ENCODE measurements around the gene RAET1G. TPM values are rescaled to one million over a fixed set of nuclear protein-coding genes. Genes with fewer than 3 reads are reported as not detected.
"Not testable (repeated sequence)": the region's sequence is repeated elsewhere in the genome, so short reads cannot be mapped to it uniquely, and the experiment has no call there.

RAET1G gene
- total RNA-seq, 4 donors from 2014 or later = 0.34 to 5.5 (median 4.5) TPM; not detected in 1

DNA sequence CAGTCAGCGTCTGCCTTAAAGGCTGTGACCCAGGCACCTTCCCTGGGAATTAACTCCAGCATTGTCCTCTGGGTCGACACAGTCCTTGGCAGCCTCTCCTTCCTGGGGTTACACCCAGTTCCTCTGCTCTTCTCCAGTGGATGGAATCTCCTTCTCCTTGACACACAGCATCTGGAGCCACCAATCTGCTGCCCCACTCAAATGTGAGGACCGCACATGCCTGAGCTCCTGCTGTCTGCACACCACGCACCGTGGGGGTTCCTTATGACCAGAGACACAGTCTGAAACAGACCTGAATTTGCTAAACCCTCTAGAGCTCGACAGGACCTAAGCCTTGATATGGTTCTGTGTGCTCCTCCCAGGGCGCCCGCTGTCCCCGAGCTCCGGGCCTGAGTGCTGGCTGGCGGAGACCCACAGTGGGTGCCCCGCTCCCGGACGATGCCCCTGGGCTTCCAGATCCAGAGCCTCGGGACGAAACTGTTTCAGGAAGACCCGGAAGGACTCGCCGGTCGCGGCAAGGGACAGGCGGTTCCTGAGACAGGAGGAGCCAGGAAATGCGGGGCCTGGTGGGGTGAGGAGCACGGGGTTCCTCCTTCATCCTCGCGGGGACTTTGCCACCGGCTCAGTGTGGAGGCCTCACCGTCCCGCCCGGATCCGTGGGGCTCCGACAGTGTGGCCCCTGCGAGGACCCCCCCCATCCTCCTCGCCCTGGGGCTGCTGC is 2.5 kb upstream of the RAET1G start:
- WGBS, 2 donors = 6 to 11% methylated on average over 23 of the region's 34 CpGs
- peak in 1 of 2 donors; percentile 90 for DNase-seq (ENCODE audit: low spot score in 2 of 2)
- TF ChIP-seq POLR2A (IDR thresholded peaks at IDR 0.05) (no peak), CTCF (IDR thresholded peaks at IDR 0.05) (no peak)
- intact Hi-C loops (cut with DNase I; ENCODE audit: low total_unique reads) = loop anchor here (5.0 kb wide), 1 partner anchor 1043 kb away; no protein-coding TSS in a partner anchor
- H3K4me3 ChIP-seq (ENCODE audit: low read depth, poor library complexity, severe bottlenecking) = peak overlapping the region; percentile 11

- no peak overlapping the region for H3K4me3 ChIP-seq (ENCODE audit: low read depth, poor library complexity, severe bottlenecking)
- intact Hi-C loops (cut with DNase I; ENCODE audit: low total_unique reads) = loop anchor here (5.0 kb wide), 1 partner anchor 1043 kb away; no protein-coding TSS in a partner anchor
- no peak for DNase-seq (ENCODE audit: low spot score in 2 of 2)
- no peak for TF ChIP-seq CTCF (IDR thresholded peaks at IDR 0.05)
- TF ChIP-seq POLR2A (IDR thresholded peaks at IDR 0.05) = no peak
- 81 to 88% methylated on average over 4 of the region's 4 CpGs for WGBS, 2 donors
Observed at GRCh38 chr6:149924933-149925252, 2.0 kb upstream of the RAET1G start.

DNA sequence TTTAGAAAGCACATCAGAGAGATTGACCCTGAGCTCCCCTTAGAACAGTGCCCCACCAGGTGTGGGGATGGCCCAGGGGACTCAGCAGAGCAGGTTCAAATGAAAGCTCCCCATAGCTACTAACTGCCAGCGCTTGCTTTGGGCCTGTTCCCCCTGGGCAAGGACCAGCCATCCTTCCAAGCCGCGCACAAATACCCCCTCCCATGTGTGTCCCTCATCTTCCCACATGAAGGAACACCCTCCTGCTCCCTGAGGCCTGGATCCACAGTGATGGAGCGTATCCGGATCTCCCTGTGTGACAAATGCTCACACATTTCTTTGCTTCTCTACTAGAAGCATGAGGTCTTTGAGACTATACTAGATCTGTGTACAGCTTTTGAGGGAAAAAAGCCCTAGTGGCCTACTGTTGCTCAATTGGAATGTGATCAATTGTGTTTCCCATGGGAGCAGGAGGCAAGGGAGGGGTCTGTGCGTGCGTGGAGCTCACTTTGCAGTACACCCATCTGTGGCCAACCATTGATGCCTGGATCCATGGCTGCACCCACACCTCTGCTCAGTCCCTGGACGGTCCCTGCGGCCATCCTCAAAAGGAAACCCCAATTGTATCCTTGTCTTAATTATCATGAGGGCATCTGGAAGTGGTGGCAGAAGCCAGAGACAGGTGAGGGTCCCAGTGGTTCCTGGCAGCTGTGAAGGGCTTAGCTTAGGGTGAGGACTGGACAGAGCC is 1.4 kb upstream of the RAET1G start:
- no peak for TF ChIP-seq CTCF (IDR thresholded peaks at IDR 0.05)
- no peak for TF ChIP-seq POLR2A (IDR thresholded peaks at IDR 0.05)
- WGBS, 2 donors = 75 to 89% methylated on average over 9 of the region's 9 CpGs
- intact Hi-C loops (cut with DNase I; ENCODE audit: low total_unique reads) = no loop called here
- H3K4me3 ChIP-seq (ENCODE audit: low read depth, poor library complexity, severe bottlenecking) = no peak overlapping the region
- peak in 1 of 2 donors; percentile 82 for DNase-seq (ENCODE audit: low spot score in 2 of 2)

DNA sequence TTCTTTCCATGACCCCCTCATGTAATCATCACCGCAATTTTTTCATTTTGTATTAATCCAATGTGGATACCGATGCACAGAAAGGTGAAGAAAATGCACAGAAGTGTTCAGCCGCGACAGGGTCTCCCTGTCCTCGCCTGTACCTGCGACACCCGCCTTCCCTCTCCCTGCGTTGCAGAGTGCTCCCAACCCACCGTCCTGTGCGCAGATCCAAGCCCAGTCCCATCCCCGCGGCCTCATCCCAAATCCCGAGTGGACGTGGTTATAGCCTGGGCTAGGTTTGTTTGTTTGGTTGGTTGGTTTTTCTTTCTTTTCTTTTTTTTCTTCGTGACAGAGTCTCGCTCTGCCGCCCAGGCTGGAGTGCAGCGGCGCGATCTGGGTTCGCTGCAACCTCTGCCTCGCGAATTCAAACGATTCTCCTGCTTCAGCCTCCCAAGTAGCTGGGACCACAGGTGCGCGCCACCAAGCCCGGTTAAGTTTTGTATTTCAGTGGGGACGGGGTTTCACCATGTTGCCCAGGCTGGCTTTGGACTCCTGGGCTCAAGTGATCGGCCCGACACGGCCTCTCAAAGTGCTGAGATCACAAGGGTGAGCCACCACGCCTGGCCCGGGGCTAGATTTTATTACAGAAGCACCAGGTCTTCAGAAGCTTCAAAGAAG is 536 bp upstream of the RAET1G start:
- TF ChIP-seq POLR2A (IDR thresholded peaks at IDR 0.05) = no peak
- no peak for TF ChIP-seq CTCF (IDR thresholded peaks at IDR 0.05)
- intact Hi-C loops (cut with DNase I; ENCODE audit: low total_unique reads) = no loop called here
- peak overlapping the region; percentile 16 for H3K4me3 ChIP-seq (ENCODE audit: low read depth, poor library complexity, severe bottlenecking)
- peak in 1 of 2 donors; percentile 72 for DNase-seq (ENCODE audit: low spot score in 2 of 2)
- WGBS, 2 donors = 27 to 30% methylated on average over 33 of the region's 33 CpGs

DNA sequence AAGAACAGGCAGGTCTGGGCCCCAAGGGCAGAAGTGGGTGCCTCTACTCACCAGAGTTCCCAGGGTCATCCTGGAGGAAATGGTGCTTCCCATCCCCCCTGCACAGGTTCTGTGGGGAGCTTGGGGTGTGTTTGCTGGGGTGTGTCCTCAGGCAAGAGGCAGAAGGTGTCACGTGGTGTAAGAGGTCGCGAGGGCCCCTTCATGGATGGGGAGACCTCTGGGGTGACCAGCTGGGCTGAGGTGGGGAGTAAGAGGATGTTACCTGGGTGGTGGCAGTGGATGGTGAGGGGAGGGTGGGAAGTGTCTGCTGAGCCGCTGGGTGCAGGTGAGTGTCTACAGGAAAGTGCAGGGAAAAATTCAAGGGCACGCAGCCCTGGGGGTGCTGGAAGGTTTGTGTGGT is 830 bp downstream of the RAET1G start:
- 69 to 75% methylated on average over 5 of the region's 5 CpGs for WGBS, 2 donors
- intact Hi-C loops (cut with DNase I; ENCODE audit: low total_unique reads); DNase-seq (ENCODE audit: low spot score in 2 of 2); H3K4me3 ChIP-seq (ENCODE audit: low read depth, poor library complexity, severe bottlenecking): not testable (repeated sequence)

GRCh38 chr6:149921361-149921760 is 1.6 kb downstream of the RAET1G start:
- H3K4me3 ChIP-seq (ENCODE audit: low read depth, poor library complexity, severe bottlenecking) = no peak overlapping the region
- TF ChIP-seq CTCF (IDR thresholded peaks at IDR 0.05) = no peak
- TF ChIP-seq POLR2A (IDR thresholded peaks at IDR 0.05) = no peak
- 83 to 89% methylated on average over 6 of the region's 6 CpGs for WGBS, 2 donors
- peak in 1 of 2 donors; percentile 54 for DNase-seq (ENCODE audit: low spot score in 2 of 2)
- intact Hi-C loops (cut with DNase I; ENCODE audit: low total_unique reads) = no loop called here

Measured in lower leg skin (tissue), 4 donors.